NT2/D1 (cell line): ENCODE results near the gene MUC2.

ENCODE experiments used
- SUZ12 ChIP-seq: IDR thresholded peaks from 2 replicates; pipeline ENCODE4 v1.6.1; 2011; ENCODE audit not compliant: insufficient read length, insufficient read depth; ENCODE audit errors: extremely low read depth
- YY1 ChIP-seq: IDR thresholded peaks from 2 replicates; pipeline ENCODE4 v1.6.1; 2011; ENCODE audit not compliant: insufficient read length, insufficient read depth

DNA sequence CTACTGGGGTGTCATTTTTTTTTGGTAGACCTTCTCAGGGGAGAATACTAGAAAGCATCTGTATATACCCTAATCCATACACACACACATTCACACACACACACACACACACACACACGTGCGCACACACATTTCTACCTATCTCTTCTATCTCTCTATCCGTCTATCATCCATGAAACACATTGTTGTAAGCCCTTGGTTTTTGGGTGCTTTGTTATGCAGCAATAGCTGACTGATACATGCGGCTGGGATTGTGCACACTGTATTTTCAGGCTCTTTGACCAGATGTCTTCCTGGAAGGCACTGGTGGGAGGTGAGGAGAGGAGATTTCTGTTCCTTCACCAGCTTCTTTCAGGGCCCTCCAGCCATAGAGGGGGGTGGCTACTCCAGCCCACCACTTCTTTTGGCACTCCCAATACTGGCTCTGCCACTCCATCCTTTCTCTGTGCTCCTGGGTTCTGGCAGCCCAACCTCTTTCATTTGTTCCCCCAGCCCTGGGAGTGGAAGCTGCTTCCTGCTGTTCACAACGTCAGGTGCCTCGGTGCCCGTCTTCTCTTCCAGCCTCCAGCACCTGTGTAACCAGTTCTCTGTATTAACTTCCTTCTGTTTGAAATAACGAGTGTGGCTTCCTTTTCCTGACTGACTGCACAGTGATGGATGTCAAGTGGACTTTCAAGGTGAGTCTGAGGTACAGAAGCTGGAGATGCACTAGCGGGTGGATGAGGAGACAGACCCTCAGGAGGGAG lies 12.4 kb upstream of the MUC2 start:
- TF ChIP-seq YY1, result no peak
- TF ChIP-seq SUZ12, result no peak
